Hepatocyte (in vitro differentiated cells): ENCODE results near the gene SLC25A48. TPM values are rescaled to one million over a fixed set of nuclear protein-coding genes. Genes with fewer than 3 reads are reported as not detected.

ENCODE experiments used
- DNase-seq: peaks from one replicate; pipeline ENCODE4 v3.0.0-alpha.2; 2016; ENCODE audit warnings: low spot score
- H2AFZ ChIP-seq: fragments of 200-600 bp; sonication (generic); 2 replicates; pipeline ENCODE4 v1.6.0; 2016; ENCODE audit warnings: antibody characterized with exemption, mild to moderate bottlenecking
- H3K27ac ChIP-seq: fragments of 200-600 bp; sonication (generic); 2 replicates; pipeline ENCODE4 v1.5.1; 2016; ENCODE audit warnings: mild to moderate bottlenecking
- H3K27me3 ChIP-seq: fragments of 200-600 bp; sonication (generic); 2 replicates; pipeline ENCODE4 v1.6.1; 2016
- H3K36me3 ChIP-seq: fragments of 200-600 bp; sonication (generic); replicated peaks from 2 replicates; pipeline ENCODE4 v1.5.1; 2016; ENCODE audit warnings: low read depth; ENCODE audit not compliant: insufficient read depth
- H3K4me1 ChIP-seq: fragments of 200-600 bp; sonication (generic); 2 replicates; pipeline ENCODE4 v1.5.1; 2016; ENCODE audit warnings: mild to moderate bottlenecking, moderate library complexity; ENCODE audit not compliant: insufficient read depth
- H3K4me2 ChIP-seq: fragments of 200-600 bp; sonication (generic); 2 replicates; pipeline ENCODE4 v1.6.0; 2016
- H3K4me3 ChIP-seq: fragments of 200-600 bp; sonication (generic); 2 replicates; pipeline ENCODE4 v1.5.1; 2016; ENCODE audit warnings: mild to moderate bottlenecking
- H3K79me2 ChIP-seq: fragments of 200-600 bp; sonication (generic); 2 replicates; pipeline ENCODE4 v1.6.0; 2017; ENCODE audit warnings: mild to moderate bottlenecking
- H3K9me2 ChIP-seq: fragments of 200-600 bp; sonication (generic); replicated peaks from 2 replicates; pipeline ENCODE4 v1.6.0; 2017; ENCODE audit warnings: mild to moderate bottlenecking; ENCODE audit not compliant: insufficient read depth
- H3K9me3 ChIP-seq: fragments of 200-600 bp; sonication (generic); 2 replicates; pipeline ENCODE4 v1.5.1; 2016; ENCODE audit warnings: low read depth, mild to moderate bottlenecking
- H4K20me1 ChIP-seq: fragments of 200-600 bp; sonication (generic); 2 replicates; pipeline ENCODE4 v1.6.0; 2016; ENCODE audit warnings: mild to moderate bottlenecking; ENCODE audit not compliant: insufficient read depth, poor library complexity, severe bottlenecking
- CTCF ChIP-seq: fragments of 200-600 bp; sonication (generic); IDR thresholded peaks from 2 replicates; pipeline ENCODE4 v1.5.1; 2016; ENCODE audit warnings: antibody characterized with exemption, mild to moderate bottlenecking; ENCODE audit not compliant: poor library complexity
- EZH2 ChIP-seq: fragments of 200-600 bp; sonication (generic); IDR thresholded peaks from 2 replicates; pipeline ENCODE4 v1.6.1; 2016; ENCODE audit warnings: antibody characterized with exemption, mild to moderate bottlenecking, borderline replicate concordance
- EZH2phosphoT487 ChIP-seq: fragments of 200-600 bp; sonication (generic); IDR thresholded peaks from one replicate; pipeline ENCODE4 v1.6.1; 2018; ENCODE audit warnings: antibody characterized with exemption, mild to moderate bottlenecking, low read depth, moderate library complexity; ENCODE audit not compliant: unreplicated experiment, severe bottlenecking
- WGBS: methylation state at CpG from one replicate; pipeline ENCODE4 v1.1.6; 2016; ENCODE audit warnings: low lambda C conversion rate; ENCODE audit errors: missing lambda C conversion rate; 5-methylcytosine and 5-hydroxymethylcytosine counted together
- polyA plus RNA-seq: library from polyadenylated mRNA; unstranded; fragments of >200 nt; fragmentation: Nextera tagmentation; extraction: Ambion mirVana; gene quantifications from 2 replicates; pipeline ENCODE4 v1.2.1, GENCODE V29; 2016
- total RNA-seq: library from RNA; depleted of rRNA; stranded (reverse); fragments of >200 nt; gene quantifications from 2 replicates; pipeline ENCODE4 v1.2.3, GENCODE V29; 2014

Gene SLC25A48
- total and polyA plus RNA-seq, 2 experiments from 2014 or later: 0.79 to 1.0 TPM

DNA sequence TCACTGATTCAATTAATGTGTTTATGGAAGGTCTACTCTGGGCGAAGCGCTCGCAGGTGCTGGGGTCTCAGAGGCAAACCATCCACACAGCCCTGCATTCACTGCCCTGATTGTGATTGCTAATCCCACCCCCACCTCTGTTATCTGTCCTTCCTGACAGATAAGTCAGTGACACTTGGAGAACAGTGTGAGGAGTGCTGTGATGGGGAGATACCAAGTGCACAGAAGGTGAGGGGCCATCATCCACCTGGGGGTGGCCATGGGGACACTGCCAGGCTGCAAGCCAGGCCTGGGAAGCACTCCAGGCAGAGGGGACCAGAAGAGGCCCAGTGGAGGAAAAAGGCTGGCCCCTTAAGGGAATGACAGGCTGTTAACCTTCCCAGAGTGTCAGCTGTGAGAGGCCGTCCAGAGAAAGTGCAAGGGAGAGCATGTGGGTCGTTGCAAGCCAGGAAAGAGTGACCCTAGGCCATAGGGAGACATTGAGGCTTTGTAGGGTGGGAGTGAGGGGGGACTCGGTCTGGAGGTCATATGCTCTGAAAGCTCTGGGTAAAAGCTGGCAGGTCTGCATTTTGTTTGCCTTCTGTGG is 43.2 kb downstream of the SLC25A48 start:
- peaks cover 7% of the 10 kb centered on the region for H3K4me1 ChIP-seq
- TF ChIP-seq EZH2 (no peak), EZH2phosphoT487 (no peak), CTCF (no peak)
- H3K9me3 ChIP-seq: no peaks in the 10 kb centered on the region
- no peaks in the 10 kb centered on the region for H3K9me2 ChIP-seq
- no peak overlapping the region for H3K4me3 ChIP-seq
- H4K20me1 ChIP-seq: no peaks in the 10 kb centered on the region
- no peaks in the 10 kb centered on the region for H3K79me2 ChIP-seq
- H3K36me3 ChIP-seq: no peaks in the 10 kb centered on the region
- WGBS: 60% methylated on average over 6 of the region's 6 CpGs
- no peak overlapping the region for H3K4me2 ChIP-seq
- peaks cover 2% of the 10 kb centered on the region for H3K27me3 ChIP-seq
- no peak for DNase-seq
- no peak overlapping the region for H2AFZ ChIP-seq
- no peak overlapping the region for H3K27ac ChIP-seq

DNA sequence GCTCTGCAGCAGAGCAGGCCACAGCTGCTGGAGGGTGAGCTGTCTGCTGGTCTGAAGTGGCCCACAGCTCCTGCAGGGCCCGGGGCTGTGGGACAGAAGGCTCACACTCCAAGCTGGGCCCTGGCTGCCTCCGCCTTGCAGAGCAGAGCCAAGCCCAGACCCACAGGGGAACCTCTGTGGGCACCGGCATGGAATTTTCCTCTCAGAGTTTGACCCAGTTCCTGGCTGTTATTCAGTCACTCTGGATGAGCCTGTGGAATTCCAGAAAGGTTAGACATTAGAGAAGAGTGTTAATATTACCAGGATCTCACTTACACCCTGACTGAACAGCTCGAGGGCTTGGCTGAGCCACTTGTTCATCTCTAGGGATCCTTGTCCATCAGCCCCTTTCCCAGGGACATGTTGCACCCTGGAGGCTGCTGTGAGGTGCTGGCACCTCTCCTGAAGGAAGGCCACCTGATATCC is 43.7 kb downstream of the SLC25A48 start:
- H3K9me2 ChIP-seq: no peaks in the 10 kb centered on the region
- peaks cover 7% of the 10 kb centered on the region for H3K4me1 ChIP-seq
- TF ChIP-seq EZH2: no peak
- no peak for TF ChIP-seq EZH2phosphoT487
- no peak for TF ChIP-seq CTCF
- DNase-seq: no peak
- H3K4me3 ChIP-seq: no peak overlapping the region
- no peaks in the 10 kb centered on the region for H3K9me3 ChIP-seq
- H3K79me2 ChIP-seq: no peaks in the 10 kb centered on the region
- H3K27me3 ChIP-seq: peaks cover 2% of the 10 kb centered on the region
- WGBS: 67% methylated on average over 4 of the region's 4 CpGs
- H4K20me1 ChIP-seq: no peaks in the 10 kb centered on the region
- H3K4me2 ChIP-seq: no peak overlapping the region
- no peaks in the 10 kb centered on the region for H3K36me3 ChIP-seq
- no peak overlapping the region for H2AFZ ChIP-seq
- no peak overlapping the region for H3K27ac ChIP-seq

- Histone ChIP-seq H3K27me3 (peaks cover 2% of the 10 kb centered on the region), H3K27ac (no peak overlapping the region), H4K20me1 (no peaks in the 10 kb centered on the region), H3K4me2 (no peak overlapping the region), H3K4me3 (no peak overlapping the region), H3K79me2 (no peaks in the 10 kb centered on the region), H3K9me2 (no peaks in the 10 kb centered on the region), H3K4me1 (peaks cover 7% of the 10 kb centered on the region), H3K9me3 (no peaks in the 10 kb centered on the region), H3K36me3 (no peaks in the 10 kb centered on the region), H2AFZ (no peak overlapping the region)
- TF ChIP-seq EZH2 (no peak), EZH2phosphoT487 (no peak), CTCF (no peak)
- DNase-seq: no peak
- WGBS: 97% methylated on average over 3 of the region's 3 CpGs
Measured at GRCh38 chr5:135879591-135879990, 45.1 kb downstream of the SLC25A48 start.
